SK-N-MC (cell line): ENCODE measurements around the gene JAZF1.

Experiments
- DNase-seq: peaks from one replicate; pipeline ENCODE4 v3.0.0-alpha.2; 2011; ENCODE audit warnings: low read depth, low spot score
- H3K27ac ChIP-seq: fragments of 200-600 bp; sonication (generic); 2 replicates; pipeline ENCODE4 v1.5.1; 2016; ENCODE audit warnings: mixed run types
- H3K36me3 ChIP-seq: fragments of 200-600 bp; sonication (generic); 2 replicates; pipeline ENCODE4 v1.6.1; 2017; ENCODE audit warnings: antibody characterized with exemption, low read length, mixed read lengths; ENCODE audit not compliant: insufficient read depth
- H3K4me3 ChIP-seq: fragments of 200-600 bp; sonication (generic); 2 replicates; pipeline ENCODE4 v1.5.1; 2016
- H3K9ac ChIP-seq: fragments of 200-600 bp; sonication (generic); 2 replicates; pipeline ENCODE4 v1.8.0; 2017; ENCODE audit warnings: mixed run types, mixed read lengths; ENCODE audit not compliant: insufficient read length
- H3K9me3 ChIP-seq: fragments of 200-600 bp; sonication (generic); 2 replicates; pipeline ENCODE4 v1.6.1; 2017; ENCODE audit warnings: low read depth, mild to moderate bottlenecking, antibody characterized with exemption, low read length, moderate library complexity, mixed read lengths
- EZH2 ChIP-seq: fragments of 200-600 bp; sonication (generic); IDR thresholded peaks from one replicate; pipeline ENCODE4 v1.6.1; 2017; ENCODE audit warnings: antibody characterized with exemption
- FOXP2 ChIP-seq: optimal IDR thresholded peaks from 2 replicates; pipeline ENCODE3; 2011; ENCODE audit warnings: mild to moderate bottlenecking, moderate library complexity; ENCODE audit not compliant: insufficient read depth; ENCODE audit errors: extremely low read length, control extremely low read depth
- POLR2AphosphoS5 ChIP-seq: IDR thresholded peaks from 2 replicates; pipeline ENCODE4 v1.6.1; 2012; ENCODE audit warnings: mild to moderate bottlenecking, low read depth, low read length, borderline replicate concordance

Gene JAZF1

DNA sequence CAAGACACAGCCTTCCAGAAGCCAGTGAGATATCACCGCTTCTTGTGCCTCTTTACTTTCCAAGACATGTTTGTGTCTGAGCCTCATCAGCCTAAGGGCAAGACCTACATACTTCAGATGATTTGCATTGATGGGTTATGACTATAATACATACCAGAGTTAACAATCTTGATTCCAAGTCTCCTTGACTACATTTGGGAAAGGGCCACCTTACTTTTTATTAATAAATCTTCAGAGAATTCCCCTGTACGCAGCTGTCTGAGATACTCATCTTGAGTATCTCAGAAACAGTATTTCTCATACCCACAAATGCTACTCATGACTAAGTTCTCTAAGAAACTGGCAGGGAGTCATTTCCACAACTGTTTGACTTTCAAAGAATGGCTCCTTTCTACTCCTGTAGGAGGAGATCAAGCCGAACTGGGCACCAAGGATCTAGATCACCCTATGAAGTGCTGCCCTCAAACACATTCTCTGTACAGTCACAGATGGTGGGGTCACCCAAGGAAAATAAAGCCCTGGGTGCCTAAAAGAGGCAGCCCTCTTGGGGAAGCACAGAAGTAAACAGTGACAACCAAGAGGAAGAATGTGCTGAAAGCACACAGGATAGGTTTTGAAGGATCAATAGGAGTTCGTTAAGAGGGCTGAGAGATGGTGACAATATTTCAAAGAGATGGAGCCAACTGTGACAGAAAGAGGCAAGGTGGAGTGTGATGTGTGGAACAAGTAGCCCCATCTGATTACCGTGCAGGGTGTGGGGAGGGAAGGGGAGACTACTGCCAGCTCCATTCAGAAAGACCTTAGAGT lies 138.9 kb downstream of the JAZF1 start:
- Histone ChIP-seq H3K27ac (no peak overlapping the region), H3K9ac (no peak overlapping the region), H3K4me3 (no peak overlapping the region), H3K36me3 (no peaks in the 10 kb centered on the region), H3K9me3 (no peaks in the 10 kb centered on the region)
- TF ChIP-seq FOXP2 (no peak), POLR2AphosphoS5 (no peak), EZH2 (no peak)
- no peak for DNase-seq

- H3K9ac ChIP-seq = no peak overlapping the region
Observed at GRCh38 chr7:28038175-28038797, 142.3 kb downstream of the JAZF1 start.

DNA sequence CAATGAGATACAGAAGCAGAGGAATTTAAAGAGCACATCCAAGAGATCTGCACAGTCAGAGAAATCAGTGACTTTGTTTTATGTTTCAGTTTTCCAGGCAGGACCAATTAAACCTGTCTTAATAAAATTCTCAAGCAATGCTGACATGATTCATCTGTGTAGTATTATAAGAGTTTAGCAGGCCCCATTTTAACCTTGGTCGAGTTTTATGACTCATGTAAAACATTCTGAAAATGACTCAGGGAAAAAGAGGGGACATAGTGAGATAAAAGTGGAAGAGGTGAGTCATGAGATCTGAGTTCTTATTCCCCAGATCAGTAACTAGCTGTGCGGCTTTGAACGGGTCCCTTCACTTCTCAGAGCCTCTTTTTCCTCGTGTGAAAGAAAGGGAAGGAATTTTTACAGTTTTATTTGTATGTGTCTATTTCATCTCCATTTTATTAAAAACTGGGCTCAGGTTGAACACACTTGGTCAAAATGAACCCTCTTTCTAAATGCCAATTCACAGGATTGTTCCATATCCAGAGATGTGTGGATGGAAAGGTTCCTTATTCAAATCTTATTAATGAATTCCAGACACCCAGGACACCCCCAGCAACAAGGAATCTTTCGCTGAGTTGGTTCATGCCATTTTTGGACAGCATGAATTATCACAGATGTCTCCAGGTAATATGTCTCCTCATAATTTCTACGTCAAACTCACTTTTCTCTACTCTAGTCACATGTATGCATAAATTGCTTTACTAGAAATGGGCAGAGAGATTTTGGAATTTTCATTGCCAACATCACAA lies 143.2 kb downstream of the JAZF1 start:
- Histone ChIP-seq H3K4me3 (no peak overlapping the region), H3K9ac (no peak overlapping the region), H3K36me3 (no peaks in the 10 kb centered on the region), H3K9me3 (no peaks in the 10 kb centered on the region), H3K27ac (no peak overlapping the region)
- TF ChIP-seq POLR2AphosphoS5 = no peak
- no peak for TF ChIP-seq EZH2
- TF ChIP-seq FOXP2 = no peak
- no peak for DNase-seq

More at GRCh38 chr7:28038175-28038797, 142.3 kb downstream of the JAZF1 start:
- no peaks in the 10 kb centered on the region for H3K36me3 ChIP-seq
- no peak for DNase-seq
- TF ChIP-seq POLR2AphosphoS5 (no peak), FOXP2 (no peak), EZH2 (no peak)
- no peak overlapping the region for H3K4me3 ChIP-seq
- H3K27ac ChIP-seq = no peak overlapping the region
- no peaks in the 10 kb centered on the region for H3K9me3 ChIP-seq

GRCh38 chr7:28036696-28037095 lies 143.9 kb downstream of the JAZF1 start:
- Histone ChIP-seq H3K9me3 (no peaks in the 10 kb centered on the region), H3K4me3 (no peak overlapping the region), H3K9ac (no peak overlapping the region), H3K36me3 (no peaks in the 10 kb centered on the region), H3K27ac (no peak overlapping the region)
- no peak for DNase-seq
- no peak for TF ChIP-seq FOXP2
- TF ChIP-seq POLR2AphosphoS5 = no peak
- no peak for TF ChIP-seq EZH2

DNA sequence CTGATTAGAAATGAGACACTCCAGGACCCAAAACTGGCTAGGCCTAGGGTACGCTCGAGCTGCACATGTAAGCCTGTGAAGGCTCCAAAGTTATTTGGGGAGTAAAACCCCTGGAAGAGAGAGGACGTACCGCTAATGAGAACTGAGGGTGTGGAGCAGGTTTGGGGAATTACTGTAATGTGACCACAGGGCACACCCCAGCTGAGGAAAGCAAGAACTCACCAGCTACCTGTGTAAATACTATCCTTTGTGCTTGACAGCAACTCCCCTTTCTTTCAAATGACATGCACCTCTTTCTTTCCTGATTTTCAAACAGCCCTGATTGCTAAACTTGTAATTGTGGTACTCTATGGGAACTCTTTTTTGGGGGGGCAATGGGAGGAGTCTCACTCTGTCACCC lies 147.2 kb downstream of the JAZF1 start:
- DNase-seq = no peak
- TF ChIP-seq EZH2 (no peak), FOXP2 (no peak), POLR2AphosphoS5 (no peak)
- no peaks in the 10 kb centered on the region for H3K36me3 ChIP-seq
- H3K9ac ChIP-seq = no peak overlapping the region
- no peak overlapping the region for H3K4me3 ChIP-seq
- no peaks in the 10 kb centered on the region for H3K9me3 ChIP-seq
- H3K27ac ChIP-seq = no peak overlapping the region

GRCh38 chr7:28032738-28033380 lies 147.7 kb downstream of the JAZF1 start:
- no peak for DNase-seq
- H3K27ac ChIP-seq = no peak overlapping the region
- H3K9me3 ChIP-seq = no peaks in the 10 kb centered on the region
- no peak overlapping the region for H3K9ac ChIP-seq
- TF ChIP-seq FOXP2 (no peak), POLR2AphosphoS5 (no peak), EZH2 (no peak)
- no peak overlapping the region for H3K4me3 ChIP-seq
- no peaks in the 10 kb centered on the region for H3K36me3 ChIP-seq

DNA sequence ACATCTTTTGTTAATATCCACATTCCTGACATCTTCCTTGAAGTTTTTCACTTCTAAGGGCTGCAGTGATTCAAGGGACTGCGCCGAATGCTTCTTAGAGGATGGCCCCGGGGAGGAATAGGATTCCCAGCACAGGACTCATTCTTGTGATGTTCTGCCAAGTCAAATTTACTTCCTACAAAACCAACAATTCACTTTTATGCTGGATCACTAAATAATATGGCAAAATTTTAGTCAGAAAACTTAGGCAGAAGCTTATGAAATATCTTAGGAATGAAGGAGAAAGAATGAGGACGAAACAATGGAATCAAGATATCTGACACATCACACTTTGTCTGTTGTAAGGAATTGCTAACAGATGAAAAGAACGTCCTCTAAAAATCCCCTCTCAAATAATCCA lies 151.5 kb downstream of the JAZF1 start:
- DNase-seq = no peak
- H3K9ac ChIP-seq = no peak overlapping the region

More for the DNA sequence above, 151.5 kb downstream of the JAZF1 start:
- Histone ChIP-seq H3K27ac (no peak overlapping the region), H3K4me3 (no peak overlapping the region), H3K36me3 (no peaks in the 10 kb centered on the region), H3K9me3 (no peaks in the 10 kb centered on the region)
- no peak for TF ChIP-seq EZH2
- no peak for TF ChIP-seq POLR2AphosphoS5
- no peak for TF ChIP-seq FOXP2
